Keratinocyte (primary cell): ENCODE results near the gene BMPER. TPM values are rescaled to one million over a fixed set of nuclear protein-coding genes. Genes with fewer than 3 reads are reported as not detected.

Source experiments
- DNase-seq: peaks from one replicate; pipeline ENCODE4 v3.0.0-alpha.2; 2011; ENCODE audit warnings: low read depth, missing footprints, low spot score
- FAIRE-seq: peaks from 2 replicates; lab custom pipeline; 2011; peaks lifted over from hg19 to GRCh38; lab: Jason Lieb, UNC
- H2AFZ ChIP-seq: 2 replicates; pipeline ENCODE4 v1.6.0; 2012; ENCODE audit warnings: low read length, control low read depth, inconsistent platforms; ENCODE audit not compliant: control insufficient read depth
- H3K27ac ChIP-seq: 2 replicates; pipeline ENCODE4 v1.5.1; 2011; ENCODE audit warnings: low read length; ENCODE audit not compliant: control insufficient read depth, insufficient read depth
- H3K27me3 ChIP-seq: 3 replicates; pipeline ENCODE4 v1.6.0; 2011; ENCODE audit warnings: low read length; ENCODE audit not compliant: control insufficient read depth, insufficient read depth; ENCODE audit errors: extremely low read depth
- H3K36me3 ChIP-seq, 2 experiments: 2 replicates in 1 of 2; 3 replicates in 1 of 2; pipeline ENCODE4 v1.5.1; 2011; ENCODE audit warnings: low read length in 2 of 2, mild to moderate bottlenecking in 1 of 2; ENCODE audit not compliant: control insufficient read depth in 2 of 2, insufficient read depth in 2 of 2; ENCODE audit errors: extremely low read depth in 1 of 2
- H3K4me1 ChIP-seq: 3 replicates; pipeline ENCODE4 v1.5.1; 2011; ENCODE audit warnings: low read length; ENCODE audit not compliant: control insufficient read depth, insufficient read depth; ENCODE audit errors: extremely low read depth
- H3K4me2 ChIP-seq: 3 replicates; pipeline ENCODE4 v1.6.0; 2011; ENCODE audit warnings: low read depth, low read length; ENCODE audit not compliant: control insufficient read depth, insufficient read depth; ENCODE audit errors: extremely low read depth
- H3K4me3 ChIP-seq, 3 experiments: fragments of 200-600 bp in 1 of 3; sonication (generic) in 1 of 3; 2 replicates in 2 of 3; 3 replicates in 1 of 3; pipeline ENCODE4 v1.5.1; 2011 to 2016; ENCODE audit warnings: low read length in 3 of 3, mild to moderate bottlenecking in 3 of 3, control low read depth in 2 of 3, inconsistent platforms in 1 of 3, low read depth in 1 of 3, mixed read lengths in 1 of 3, mixed run types in 1 of 3, moderate library complexity in 1 of 3; ENCODE audit not compliant: control insufficient read depth in 2 of 3, insufficient read depth in 2 of 3; ENCODE audit errors: extremely low read depth in 1 of 3
- H3K79me2 ChIP-seq: 2 replicates; pipeline ENCODE4 v1.6.0; 2012; ENCODE audit warnings: low read length; ENCODE audit not compliant: control insufficient read depth, insufficient read depth
- H3K9ac ChIP-seq: 3 replicates; pipeline ENCODE4 v1.6.0; 2011; ENCODE audit warnings: low read length; ENCODE audit not compliant: control insufficient read depth, insufficient read depth; ENCODE audit errors: extremely low read depth
- H3K9me1 ChIP-seq: 3 replicates; pipeline ENCODE4 v1.6.0; 2011; ENCODE audit warnings: low read length; ENCODE audit not compliant: control insufficient read depth, insufficient read depth; ENCODE audit errors: extremely low read depth
- H3K9me3 ChIP-seq: 2 replicates; pipeline ENCODE4 v1.5.1; 2012; ENCODE audit warnings: low read depth, low read length; ENCODE audit not compliant: control insufficient read depth
- H4K20me1 ChIP-seq: 3 replicates; pipeline ENCODE4 v1.6.0; 2011; ENCODE audit warnings: low read length; ENCODE audit not compliant: control insufficient read depth, insufficient read depth; ENCODE audit errors: extremely low read depth
- CTCF ChIP-seq, 3 experiments: IDR thresholded peaks in 1 of 3; conservative IDR thresholded peaks in 1 of 3; optimal IDR thresholded peaks in 1 of 3; 2 replicates in 2 of 3; 3 replicates in 1 of 3; pipeline versions ENCODE3 to v1.5.1; 2011; ENCODE audit warnings: low read length in 3 of 3, mild to moderate bottlenecking in 3 of 3, moderate library complexity in 2 of 3, control low read depth in 1 of 3, inconsistent platforms in 1 of 3; ENCODE audit not compliant: insufficient read depth in 2 of 3; ENCODE audit errors: extremely low read depth in 1 of 3
- EZH2 ChIP-seq: IDR thresholded peaks from one replicate; pipeline ENCODE4 v1.6.1; 2012; ENCODE audit warnings: inconsistent platforms, mild to moderate bottlenecking, low read length, moderate library complexity
- dilution Hi-C: fragments of 300-500 bp; cut with MboI; formaldehyde crosslinking; loops from one replicate; pipeline ENCODE4 v1.7.0; 2020; ENCODE audit warnings: low sequenced_read_pairs; ENCODE audit not compliant: extremely low pct_ligation_motif_present
- polyA plus RNA-seq, 5 experiments: library from polyadenylated mRNA; depleted of rRNA in 3 of 5; stranded (reverse) in 3 of 5; stranded (forward) in 1 of 5; unstranded in 1 of 5; fragments of >200 nt; gene quantifications; 1 replicate in 1 of 5; 2 replicates in 3 of 5; 3 replicates in 1 of 5; pipeline versions ENCODE4 v1.2.1 to v1.2.3, GENCODE V29; 2011 to 2012; ENCODE audit warnings: missing spikeins in 2 of 5, low read depth in 1 of 5, low replicate concordance in 1 of 5

The BMPER gene
- polyA plus RNA-seq, 1 donor (not counting 4 experiments of a cell fraction or from before 2014, with no cell fraction given), result 0.67 TPM

- Histone ChIP-seq H3K9ac (peak overlapping the region; percentile 79), H3K79me2 (no peaks in the 10 kb centered on the region), H3K4me3 (peak overlapping the region; percentile 51 to 85 (median 79)), H3K4me1 (peaks cover 8% of the 10 kb centered on the region), H2AFZ (peak overlapping the region; percentile 97), H4K20me1 (no peaks in the 10 kb centered on the region), H3K36me3 (no peaks in the 10 kb centered on the region), H3K4me2 (peak overlapping the region; percentile 99), H3K9me1 (no peaks in the 10 kb centered on the region), H3K9me3 (no peaks in the 10 kb centered on the region), H3K27ac (peak overlapping the region; percentile 20), H3K27me3 (peaks cover 4% of the 10 kb centered on the region)
- no peak for FAIRE-seq
- TF ChIP-seq CTCF (optimal IDR thresholded peaks at IDR 0.05 in 1 of 3, IDR thresholded peaks at IDR 0.05 in 1 of 3, conservative IDR thresholded peaks at IDR 0.05 in 1 of 3; ENCODE audit: extremely low read depth in 1 of 3, insufficient read depth in 2 of 3, low read length in 3 of 3) (peak in 1 of 3 experiments; percentile 24), EZH2 (no peak)
- DNase-seq, result no peak
- dilution Hi-C loops, result loop anchor here (5.0 kb wide), 1 partner anchor 98 kb away; no protein-coding TSS in a partner anchor
Observed at GRCh38 chr7:33904681-33905388, 504 bp upstream of the BMPER start.

- Histone ChIP-seq H3K79me2 (no peaks in the 10 kb centered on the region), H3K27me3 (peaks cover 4% of the 10 kb centered on the region), H3K27ac (no peak overlapping the region), H3K4me2 (no peak overlapping the region), H4K20me1 (no peaks in the 10 kb centered on the region), H3K9ac (no peak overlapping the region), H2AFZ (no peak overlapping the region), H3K4me3 (no peak overlapping the region), H3K9me3 (no peaks in the 10 kb centered on the region), H3K36me3 (no peaks in the 10 kb centered on the region), H3K9me1 (no peaks in the 10 kb centered on the region), H3K4me1 (peaks cover 5% of the 10 kb centered on the region)
- DNase-seq, result no peak
- dilution Hi-C loops, result no loop called here
- TF ChIP-seq CTCF (optimal IDR thresholded peaks at IDR 0.05 in 1 of 3, IDR thresholded peaks at IDR 0.05 in 1 of 3, conservative IDR thresholded peaks at IDR 0.05 in 1 of 3; ENCODE audit: extremely low read depth in 1 of 3, insufficient read depth in 2 of 3, low read length in 3 of 3) (no peak), EZH2 (no peak)
- FAIRE-seq, result no peak
Observed at GRCh38 chr7:33906697-33907096, 1.4 kb downstream of the BMPER start.
